HCT116 (cell line): ENCODE measurements around the gene CFAP97D2. TPM values are rescaled to one million over a fixed set of nuclear protein-coding genes. Genes with fewer than 3 reads are reported as not detected.

Experiments used
- ATAC-seq: fragments of 200-7000 bp; cut with Tn5 transposase; 2 replicates; pipeline ENCODE4 v1.9.1; 2020; ENCODE audit warnings: mild to moderate bottlenecking, moderate library complexity
- BruUV-seq: library from RNA; stranded (reverse); fragments of 400-500 nt; replicated peaks from 2 replicates; lab custom pipeline; 2021; lab: Mats Ljungman, UMichigan
- CTCF ChIA-PET: fragments of 300-600 bp; sonication (Branson Sonifier 250); formaldehyde crosslinking; loops from one replicate; lab custom pipeline; 2021; ENCODE audit warnings: antibody characterized with exemption; lab: Charles Lee
- POLR2A ChIA-PET: fragments of 300-600, 350-600 bp; sonication (Branson Sonifier 250); formaldehyde crosslinking; loops from one replicate; lab custom pipeline; 2021; ENCODE audit warnings: antibody characterized with exemption; lab: Charles Lee
- RAD21 ChIA-PET, 2 experiments: fragments of 300-600 bp; sonication (Branson Sonifier 250); formaldehyde crosslinking; loops; one replicate each; lab custom pipeline; 2023; ENCODE audit warnings: low total read pairs in 2 of 2; ENCODE audit not compliant: uncharacterized antibody in 2 of 2, unreplicated experiment in 2 of 2, low non-redundant PET in 1 of 2; lab: Charles Lee
- DNase-seq: peaks from one replicate; pipeline ENCODE4 v3.0.0-alpha.2; 2010; ENCODE audit warnings: low read depth, low spot score
- H2AFZ ChIP-seq: fragments of 200-600 bp; shearing (Covaris generic), sonication (generic); 2 replicates; pipeline ENCODE4 v1.6.1; 2017; ENCODE audit warnings: low read depth, mixed run types, mixed read lengths, antibody characterized with exemption, low read length; ENCODE audit not compliant: poor library complexity, severe bottlenecking
- H3K27ac ChIP-seq: 2 replicates; pipeline ENCODE4 v1.5.1; 2012; ENCODE audit warnings: low read depth, low read length
- H3K27me3 ChIP-seq: fragments of 200-600 bp; sonication (generic); 2 replicates; pipeline ENCODE4 v1.6.1; 2016; ENCODE audit warnings: mixed run types, low read length, mixed read lengths; ENCODE audit not compliant: insufficient read depth
- H3K36me3 ChIP-seq, 2 experiments: fragments of 200-500 bp in 1 of 2; fragments of 200-600 bp in 1 of 2; sonication (Bioruptor generic) in 1 of 2; sonication (generic) in 1 of 2; 2 replicates each; pipeline versions ENCODE4 v1.5.1 to v1.6.1; 2014 to 2016; ENCODE audit warnings: low read length in 2 of 2, inconsistent platforms in 1 of 2, mixed read lengths in 1 of 2, mixed run types in 1 of 2; ENCODE audit not compliant: insufficient read depth in 2 of 2, control insufficient read depth in 1 of 2
- H3K4me1 ChIP-seq, 2 experiments: fragments of 200-600 bp in 1 of 2; sonication (generic) in 1 of 2; 2 replicates each; pipeline versions ENCODE4 v1.5.1 to v1.6.1; 2012 to 2017; ENCODE audit warnings: low read length in 2 of 2, inconsistent platforms in 1 of 2, mild to moderate bottlenecking in 1 of 2, mixed read lengths in 1 of 2, mixed run types in 1 of 2, moderate library complexity in 1 of 2; ENCODE audit not compliant: insufficient read depth in 2 of 2, control insufficient read depth in 1 of 2
- H3K4me2 ChIP-seq: fragments of 200-600 bp; sonication (generic); 2 replicates; pipeline ENCODE4 v1.6.1; 2017; ENCODE audit warnings: mixed run types, low read length, mixed read lengths
- H3K4me3 ChIP-seq, 2 experiments: fragments of 200-600 bp in 1 of 2; sonication (generic) in 1 of 2; replicated peaks in 1 of 2; 2 replicates each; pipeline ENCODE4 v1.5.1; 2011 to 2016; ENCODE audit warnings: low read length in 2 of 2, control low read depth in 1 of 2, low read depth in 1 of 2, mild to moderate bottlenecking in 1 of 2, mixed read lengths in 1 of 2, mixed run types in 1 of 2
- H3K79me2 ChIP-seq: fragments of 200-600 bp; sonication (generic); 2 replicates; pipeline ENCODE4 v1.6.1; 2017; ENCODE audit warnings: mild to moderate bottlenecking, mixed run types, low read length, moderate library complexity, mixed read lengths; ENCODE audit not compliant: insufficient read depth
- H3K9ac ChIP-seq: fragments of 200-600 bp; sonication (generic); 2 replicates; pipeline ENCODE4 v1.6.1; 2016; ENCODE audit warnings: low read length, mixed read lengths
- H3K9me2 ChIP-seq: fragments of 200-600 bp; sonication (generic), shearing (Covaris generic); 2 replicates; pipeline ENCODE4 v1.6.1; 2017; ENCODE audit warnings: mixed run types, mild to moderate bottlenecking, moderate library complexity; ENCODE audit not compliant: insufficient read depth
- H3K9me3 ChIP-seq, 2 experiments: fragments of 200-500 bp in 1 of 2; fragments of 200-600 bp in 1 of 2; sonication (Bioruptor generic) in 1 of 2; sonication (generic) in 1 of 2; 2 replicates each; pipeline ENCODE4 v1.6.1; 2014 to 2017; ENCODE audit warnings: low read length in 2 of 2, mixed read lengths in 2 of 2, inconsistent platforms in 1 of 2, low read depth in 1 of 2, mild to moderate bottlenecking in 1 of 2, mixed run types in 1 of 2, moderate library complexity in 1 of 2; ENCODE audit not compliant: control insufficient read depth in 1 of 2, insufficient read depth in 1 of 2
- H4K20me1 ChIP-seq: fragments of 200-600 bp; sonication (generic), shearing (Covaris generic); 2 replicates; pipeline ENCODE4 v1.6.1; 2017; ENCODE audit warnings: mixed run types, mild to moderate bottlenecking, moderate library complexity; ENCODE audit not compliant: insufficient read depth
- ELF1 ChIP-seq: IDR thresholded peaks from 2 replicates; pipeline ENCODE4 v1.6.1; 2012; ENCODE audit warnings: low read depth, borderline replicate concordance
- EZH2 ChIP-seq: fragments of 200-600 bp; sonication (generic); IDR thresholded peaks from 2 replicates; pipeline ENCODE4 v1.6.1; 2017; ENCODE audit warnings: antibody characterized with exemption, mixed run types
- POLR2A ChIP-seq: IDR thresholded peaks from 2 replicates; pipeline ENCODE4 v1.7.0; 2011; ENCODE audit warnings: borderline replicate concordance; ENCODE audit not compliant: insufficient read depth, insufficient read length; ENCODE audit errors: extremely low read depth
- POLR2AphosphoS5 ChIP-seq: IDR thresholded peaks from 2 replicates; pipeline ENCODE4 v1.6.1; 2011; ENCODE audit warnings: mild to moderate bottlenecking, low read depth, low read length, moderate library complexity
- SRF ChIP-seq: IDR thresholded peaks from 2 replicates; pipeline ENCODE4 v1.6.1; 2012; ENCODE audit warnings: low read depth
- intact Hi-C: fragments of 100-400 bp; cut with micrococcal nuclease; formaldehyde crosslinking; loops from 2 replicates; pipeline ENCODE4 v1.10.0; 2022
- total RNA-seq: library from RNA; stranded (reverse); gene quantifications from one replicate; pipeline ENCODE4 v1.2.1, GENCODE V29; 2021; ENCODE audit not compliant: unreplicated experiment
- TF ChIP-seq, protein P1 (sequence below): IDR thresholded peaks from 2 replicates; pipeline ENCODE4 v1.6.1; 2012; ENCODE audit warnings: low read depth

Gene CFAP97D2
- total RNA-seq, 1 experiment from 2014 or later: not detected

DNA sequence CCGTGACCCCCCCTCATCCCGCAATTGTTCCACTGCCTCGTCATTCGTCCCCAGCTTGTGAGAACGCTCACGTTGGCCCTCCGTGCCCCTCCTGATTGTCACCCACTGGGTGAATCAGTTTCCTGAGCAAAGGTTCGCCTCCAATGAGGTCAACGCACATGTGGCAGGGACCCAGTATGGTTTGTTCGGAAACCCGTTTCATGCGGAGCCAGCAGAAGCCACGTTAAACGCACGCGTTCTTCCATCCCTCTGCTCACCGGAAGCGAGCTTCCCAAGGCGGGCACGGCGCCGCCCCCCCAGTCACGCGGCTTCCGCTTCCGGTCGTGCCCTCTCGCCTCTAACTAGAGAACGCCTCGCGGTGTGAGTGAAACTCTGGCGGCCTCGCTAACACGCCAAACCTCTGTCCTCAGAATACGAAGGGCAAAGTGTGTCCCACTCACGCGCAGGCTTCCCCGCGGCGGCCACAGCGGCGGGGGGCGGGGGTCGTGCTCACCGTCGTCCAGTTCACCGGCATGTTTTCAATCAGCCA is 18.0 kb upstream of the CFAP97D2 start:
- Histone ChIP-seq H3K9me3 (no peaks in the 10 kb centered on the region), H3K9ac (no peak overlapping the region), H3K4me1 (peaks cover 0 to 4% of the 10 kb centered on the region in 2 experiments; a peak in 2 of 4 replicates), H3K27ac (no peak overlapping the region), H2AFZ (no peak overlapping the region), H3K4me3 (no peak overlapping the region), H3K4me2 (no peak overlapping the region), H3K27me3 (peaks cover 18% of the 10 kb centered on the region; the same call in 1 of the 2 replicates)
- no peak for DNase-seq
- POLR2A ChIA-PET: no interaction called here
- CTCF ChIA-PET: no interaction called here
- RAD21 ChIA-PET: no interaction called here
- TF ChIP-seq EZH2 (no peak), ELF1 (no peak), SRF (no peak)
- TF ChIP-seq, all 23 proteins: peak for 0
- no peaks in the 10 kb centered on the region for H3K36me3 ChIP-seq
- ATAC-seq: no peak
- no TSS peak for BruUV-seq
- H3K79me2 ChIP-seq: no peaks in the 10 kb centered on the region
- H3K9me2 ChIP-seq: no peaks in the 10 kb centered on the region
- no peaks in the 10 kb centered on the region for H4K20me1 ChIP-seq
- intact Hi-C loops: no loop called here

DNA sequence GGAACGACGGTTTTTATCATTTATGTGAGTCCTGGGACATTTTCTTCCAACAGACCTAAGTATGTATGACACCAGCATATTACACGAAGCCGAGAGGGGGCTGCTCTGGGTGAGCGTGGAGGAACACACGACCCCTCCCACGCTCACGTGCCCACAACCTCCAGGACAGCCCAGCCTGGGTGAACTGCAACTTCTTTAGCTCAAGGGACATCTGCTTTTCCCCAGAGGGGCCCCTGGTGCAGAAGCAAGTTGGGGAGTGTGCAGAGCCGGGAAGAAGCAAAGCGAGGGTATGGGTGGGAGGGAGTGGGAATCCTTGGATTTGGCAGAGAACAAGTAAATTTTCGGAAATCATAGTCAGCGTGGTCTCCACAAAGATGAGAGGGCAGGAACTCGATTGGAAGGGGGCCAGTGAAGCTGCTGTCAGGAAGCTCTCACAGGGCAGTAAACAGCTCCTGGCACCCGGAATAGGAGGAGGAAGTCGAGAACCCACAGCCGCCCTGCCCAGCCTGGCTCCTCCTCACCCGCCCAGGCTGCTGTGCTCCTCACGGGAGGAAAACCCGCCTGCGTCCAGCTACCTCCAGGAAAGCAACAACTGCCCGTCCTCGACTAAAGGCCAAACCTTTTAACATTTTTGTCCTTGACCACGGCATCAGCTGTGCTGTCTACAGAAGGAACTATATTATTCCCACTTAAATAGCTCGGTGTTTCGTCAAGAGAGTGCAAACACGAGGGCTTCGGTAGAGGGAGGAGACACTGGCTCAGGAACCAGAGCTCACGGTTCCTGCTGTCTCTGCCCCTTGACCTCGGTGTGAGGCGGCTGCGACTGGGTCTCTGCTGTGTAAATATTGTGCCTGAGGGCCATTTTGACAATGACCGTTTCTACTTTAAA is 17.2 kb upstream of the CFAP97D2 start:
- no peak overlapping the region for H3K4me3 ChIP-seq
- no peak overlapping the region for H3K9ac ChIP-seq
- no peak for DNase-seq
- no peak for ATAC-seq
- H3K36me3 ChIP-seq: no peaks in the 10 kb centered on the region
- TF ChIP-seq POLR2A: no peak
- TF ChIP-seq, protein P1, sequence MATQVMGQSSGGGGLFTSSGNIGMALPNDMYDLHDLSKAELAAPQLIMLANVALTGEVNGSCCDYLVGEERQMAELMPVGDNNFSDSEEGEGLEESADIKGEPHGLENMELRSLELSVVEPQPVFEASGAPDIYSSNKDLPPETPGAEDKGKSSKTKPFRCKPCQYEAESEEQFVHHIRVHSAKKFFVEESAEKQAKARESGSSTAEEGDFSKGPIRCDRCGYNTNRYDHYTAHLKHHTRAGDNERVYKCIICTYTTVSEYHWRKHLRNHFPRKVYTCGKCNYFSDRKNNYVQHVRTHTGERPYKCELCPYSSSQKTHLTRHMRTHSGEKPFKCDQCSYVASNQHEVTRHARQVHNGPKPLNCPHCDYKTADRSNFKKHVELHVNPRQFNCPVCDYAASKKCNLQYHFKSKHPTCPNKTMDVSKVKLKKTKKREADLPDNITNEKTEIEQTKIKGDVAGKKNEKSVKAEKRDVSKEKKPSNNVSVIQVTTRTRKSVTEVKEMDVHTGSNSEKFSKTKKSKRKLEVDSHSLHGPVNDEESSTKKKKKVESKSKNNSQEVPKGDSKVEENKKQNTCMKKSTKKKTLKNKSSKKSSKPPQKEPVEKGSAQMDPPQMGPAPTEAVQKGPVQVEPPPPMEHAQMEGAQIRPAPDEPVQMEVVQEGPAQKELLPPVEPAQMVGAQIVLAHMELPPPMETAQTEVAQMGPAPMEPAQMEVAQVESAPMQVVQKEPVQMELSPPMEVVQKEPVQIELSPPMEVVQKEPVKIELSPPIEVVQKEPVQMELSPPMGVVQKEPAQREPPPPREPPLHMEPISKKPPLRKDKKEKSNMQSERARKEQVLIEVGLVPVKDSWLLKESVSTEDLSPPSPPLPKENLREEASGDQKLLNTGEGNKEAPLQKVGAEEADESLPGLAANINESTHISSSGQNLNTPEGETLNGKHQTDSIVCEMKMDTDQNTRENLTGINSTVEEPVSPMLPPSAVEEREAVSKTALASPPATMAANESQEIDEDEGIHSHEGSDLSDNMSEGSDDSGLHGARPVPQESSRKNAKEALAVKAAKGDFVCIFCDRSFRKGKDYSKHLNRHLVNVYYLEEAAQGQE: no peak
- no peak for TF ChIP-seq POLR2AphosphoS5
- POLR2A ChIA-PET: no interaction called here
- H3K27me3 ChIP-seq: peaks cover 18% of the 10 kb centered on the region; the same call in 1 of the 2 replicates
- no peak overlapping the region for H3K27ac ChIP-seq
- no peaks in the 10 kb centered on the region for H4K20me1 ChIP-seq
- intact Hi-C loops: no loop called here
- H3K4me1 ChIP-seq: peaks cover 0 to 4% of the 10 kb centered on the region in 2 experiments; a peak in 2 of 4 replicates
- no peaks in the 10 kb centered on the region for H3K9me2 ChIP-seq
- no peak overlapping the region for H3K4me2 ChIP-seq
- RAD21 ChIA-PET: no interaction called here
- CTCF ChIA-PET: interaction anchor here (1.4 kb wide), 1 partner anchor 10 kb away, joined by 3 read pairs; no protein-coding TSS in a partner anchor
- no peaks in the 10 kb centered on the region for H3K9me3 ChIP-seq
- BruUV-seq: no TSS peak
- H2AFZ ChIP-seq: no peak overlapping the region
- no peaks in the 10 kb centered on the region for H3K79me2 ChIP-seq
